Body of pancreas (tissue), 4 donors: Measurements from ENCODE around the gene MED16.

Source experiments
- CTCF ChIP-seq, 7 experiments: fragments of 450-650 bp in 4 of 7; fragments of 200-600 bp in 3 of 7; sonication (generic) in 3 of 7; IDR thresholded peaks; one replicate each; pipeline ENCODE4 v1.5.1; 2016 to 2019; ENCODE audit warnings: antibody characterized with exemption in 7 of 7
- POLR2A ChIP-seq, 3 donors: fragments of 450-650 bp; IDR thresholded peaks; one replicate each; pipeline ENCODE4 v1.6.1; 2016; ENCODE audit warnings: antibody characterized with exemption in 3 of 3, mild to moderate bottlenecking in 2 of 3

- TF ChIP-seq CTCF (IDR thresholded peaks at IDR 0.05): no peak
- TF ChIP-seq POLR2A (IDR thresholded peaks at IDR 0.05): no peak
These were observed 33.3 kb upstream of the MED16 start for GRCh38 chr19:926323-926588.
